Measurements from ENCODE around the gene ADGRL3.

Gene ADGRL3

GRCh38 chr4:61662362-61662761 lies 462.2 kb downstream of the ADGRL3 start:
- Histone ChIP-seq H3K36me3 (ENCODE audit: insufficient read depth, low read length) (no peaks in the 10 kb centered on the region), H3K4me1 (ENCODE audit: control insufficient read depth, insufficient read depth, low read length, unreplicated experiment) (no peaks in the 10 kb centered on the region), H3K4me3 (ENCODE audit: low read depth, low read length) (no peak overlapping the region), H3K27ac (ENCODE audit: low read depth, low read length) (no peak overlapping the region), H3K79me2 (ENCODE audit: control insufficient read depth, insufficient read depth, low read length, unreplicated experiment) (no peaks in the 10 kb centered on the region), H3K27me3 (ENCODE audit: insufficient read depth, low read length) (peaks cover 10% of the 10 kb centered on the region), H2AFZ (ENCODE audit: low read length, unreplicated experiment) (no peak overlapping the region)

- Histone ChIP-seq H3K36me3 (ENCODE audit: insufficient read depth, low read length) (no peaks in the 10 kb centered on the region), H2AFZ (ENCODE audit: low read length, unreplicated experiment) (no peak overlapping the region), H3K79me2 (ENCODE audit: control insufficient read depth, insufficient read depth, low read length, unreplicated experiment) (no peaks in the 10 kb centered on the region), H3K4me1 (ENCODE audit: control insufficient read depth, insufficient read depth, low read length, unreplicated experiment) (no peaks in the 10 kb centered on the region), H3K27me3 (ENCODE audit: insufficient read depth, low read length) (peaks cover 13% of the 10 kb centered on the region), H3K4me3 (ENCODE audit: low read depth, low read length) (no peak overlapping the region), H3K27ac (ENCODE audit: low read depth, low read length) (no peak overlapping the region)
These were observed 463.2 kb downstream of the ADGRL3 start for GRCh38 chr4:61663310-61663709.

- Histone ChIP-seq H3K4me1 (ENCODE audit: control insufficient read depth, insufficient read depth, low read length, unreplicated experiment) (no peaks in the 10 kb centered on the region), H3K36me3 (ENCODE audit: insufficient read depth, low read length) (no peaks in the 10 kb centered on the region), H2AFZ (ENCODE audit: low read length, unreplicated experiment) (no peak overlapping the region), H3K27ac (ENCODE audit: low read depth, low read length) (no peak overlapping the region), H3K27me3 (ENCODE audit: insufficient read depth, low read length) (peaks cover 9% of the 10 kb centered on the region), H3K4me3 (ENCODE audit: low read depth, low read length) (no peak overlapping the region), H3K79me2 (ENCODE audit: control insufficient read depth, insufficient read depth, low read length, unreplicated experiment) (no peaks in the 10 kb centered on the region)
These were observed 465.5 kb downstream of the ADGRL3 start for GRCh38 chr4:61665649-61666048.

- Histone ChIP-seq H3K27me3 (ENCODE audit: insufficient read depth, low read length) (peaks cover 9% of the 10 kb centered on the region), H2AFZ (ENCODE audit: low read length, unreplicated experiment) (no peak overlapping the region), H3K4me1 (ENCODE audit: control insufficient read depth, insufficient read depth, low read length, unreplicated experiment) (no peaks in the 10 kb centered on the region), H3K79me2 (ENCODE audit: control insufficient read depth, insufficient read depth, low read length, unreplicated experiment) (no peaks in the 10 kb centered on the region), H3K27ac (ENCODE audit: low read depth, low read length) (no peak overlapping the region), H3K36me3 (ENCODE audit: insufficient read depth, low read length) (no peaks in the 10 kb centered on the region), H3K4me3 (ENCODE audit: low read depth, low read length) (no peak overlapping the region)
These were observed 466.1 kb downstream of the ADGRL3 start for GRCh38 chr4:61666244-61666643.

- Histone ChIP-seq H3K4me1 (ENCODE audit: control insufficient read depth, insufficient read depth, low read length, unreplicated experiment) (no peaks in the 10 kb centered on the region), H3K79me2 (ENCODE audit: control insufficient read depth, insufficient read depth, low read length, unreplicated experiment) (no peaks in the 10 kb centered on the region), H3K27me3 (ENCODE audit: insufficient read depth, low read length) (peaks cover 9% of the 10 kb centered on the region; the same call in 1 of the 2 replicates), H3K36me3 (ENCODE audit: insufficient read depth, low read length) (no peaks in the 10 kb centered on the region), H3K4me3 (ENCODE audit: low read depth, low read length) (no peak overlapping the region), H2AFZ (ENCODE audit: low read length, unreplicated experiment) (no peak overlapping the region), H3K27ac (ENCODE audit: low read depth, low read length) (no peak overlapping the region)
These were observed 471.5 kb downstream of the ADGRL3 start for GRCh38 chr4:61671599-61671998.

- Histone ChIP-seq H3K79me2 (ENCODE audit: control insufficient read depth, insufficient read depth, low read length, unreplicated experiment) (no peaks in the 10 kb centered on the region), H3K4me1 (ENCODE audit: control insufficient read depth, insufficient read depth, low read length, unreplicated experiment) (no peaks in the 10 kb centered on the region), H3K36me3 (ENCODE audit: insufficient read depth, low read length) (no peaks in the 10 kb centered on the region), H3K27me3 (ENCODE audit: insufficient read depth, low read length) (peaks cover 3% of the 10 kb centered on the region; the same call in 1 of the 2 replicates), H3K4me3 (ENCODE audit: low read depth, low read length) (no peak overlapping the region), H3K27ac (ENCODE audit: low read depth, low read length) (no peak overlapping the region), H2AFZ (ENCODE audit: low read length, unreplicated experiment) (no peak overlapping the region)
These were observed 475.3 kb downstream of the ADGRL3 start for GRCh38 chr4:61675464-61675863.

GRCh38 chr4:61678297-61678696 lies 478.2 kb downstream of the ADGRL3 start:
- H3K27me3 ChIP-seq (ENCODE audit: insufficient read depth, low read length): peaks cover 6% of the 10 kb centered on the region; the same call in 1 of the 2 replicates
- H3K27ac ChIP-seq (ENCODE audit: low read depth, low read length): no peak overlapping the region
- no peaks in the 10 kb centered on the region for H3K4me1 ChIP-seq (ENCODE audit: control insufficient read depth, insufficient read depth, low read length, unreplicated experiment)
- H3K79me2 ChIP-seq (ENCODE audit: control insufficient read depth, insufficient read depth, low read length, unreplicated experiment): no peaks in the 10 kb centered on the region
- H3K4me3 ChIP-seq (ENCODE audit: low read depth, low read length): no peak overlapping the region
- H2AFZ ChIP-seq (ENCODE audit: low read length, unreplicated experiment): no peak overlapping the region
- no peaks in the 10 kb centered on the region for H3K36me3 ChIP-seq (ENCODE audit: insufficient read depth, low read length)

- H3K79me2 ChIP-seq (ENCODE audit: control insufficient read depth, insufficient read depth, low read length, unreplicated experiment): no peaks in the 10 kb centered on the region
- H3K27me3 ChIP-seq (ENCODE audit: insufficient read depth, low read length): peaks cover 5% of the 10 kb centered on the region
- H2AFZ ChIP-seq (ENCODE audit: low read length, unreplicated experiment): no peak overlapping the region
- no peak overlapping the region for H3K4me3 ChIP-seq (ENCODE audit: low read depth, low read length)
- no peaks in the 10 kb centered on the region for H3K36me3 ChIP-seq (ENCODE audit: insufficient read depth, low read length)
- no peak overlapping the region for H3K27ac ChIP-seq (ENCODE audit: low read depth, low read length)
- H3K4me1 ChIP-seq (ENCODE audit: control insufficient read depth, insufficient read depth, low read length, unreplicated experiment): no peaks in the 10 kb centered on the region
These were observed 493.4 kb downstream of the ADGRL3 start for GRCh38 chr4:61693520-61693919.

GRCh38 chr4:61714387-61714911 lies 514.3 kb downstream of the ADGRL3 start:
- H3K4me3 ChIP-seq (ENCODE audit: low read depth, low read length): no peak overlapping the region
- no peaks in the 10 kb centered on the region for H3K79me2 ChIP-seq (ENCODE audit: control insufficient read depth, insufficient read depth, low read length, unreplicated experiment)
- peaks cover 12% of the 10 kb centered on the region; the same call in 1 of the 2 replicates for H3K27me3 ChIP-seq (ENCODE audit: insufficient read depth, low read length)
- H2AFZ ChIP-seq (ENCODE audit: low read length, unreplicated experiment): no peak overlapping the region
- H3K36me3 ChIP-seq (ENCODE audit: insufficient read depth, low read length): no peaks in the 10 kb centered on the region
- H3K4me1 ChIP-seq (ENCODE audit: control insufficient read depth, insufficient read depth, low read length, unreplicated experiment): no peaks in the 10 kb centered on the region
- H3K27ac ChIP-seq (ENCODE audit: low read depth, low read length): no peak overlapping the region

- Histone ChIP-seq H3K4me1 (ENCODE audit: control insufficient read depth, insufficient read depth, low read length, unreplicated experiment) (no peaks in the 10 kb centered on the region), H3K27ac (ENCODE audit: low read depth, low read length) (no peak overlapping the region), H3K79me2 (ENCODE audit: control insufficient read depth, insufficient read depth, low read length, unreplicated experiment) (no peaks in the 10 kb centered on the region), H2AFZ (ENCODE audit: low read length, unreplicated experiment) (no peak overlapping the region), H3K36me3 (ENCODE audit: insufficient read depth, low read length) (no peaks in the 10 kb centered on the region), H3K27me3 (ENCODE audit: insufficient read depth, low read length) (peaks cover 13% of the 10 kb centered on the region; the same call in 1 of the 2 replicates), H3K4me3 (ENCODE audit: low read depth, low read length) (no peak overlapping the region)
These were observed 516.3 kb downstream of the ADGRL3 start for GRCh38 chr4:61716426-61716825.

- Histone ChIP-seq H3K27ac (ENCODE audit: low read depth, low read length) (no peak overlapping the region), H3K36me3 (ENCODE audit: insufficient read depth, low read length) (no peaks in the 10 kb centered on the region), H2AFZ (ENCODE audit: low read length, unreplicated experiment) (no peak overlapping the region), H3K27me3 (ENCODE audit: insufficient read depth, low read length) (peaks cover 7% of the 10 kb centered on the region; the same call in 1 of the 2 replicates), H3K4me3 (ENCODE audit: low read depth, low read length) (no peak overlapping the region), H3K4me1 (ENCODE audit: control insufficient read depth, insufficient read depth, low read length, unreplicated experiment) (no peaks in the 10 kb centered on the region), H3K79me2 (ENCODE audit: control insufficient read depth, insufficient read depth, low read length, unreplicated experiment) (no peaks in the 10 kb centered on the region)
These were observed 523.4 kb downstream of the ADGRL3 start for GRCh38 chr4:61723492-61723891.

Measured in ACC112 (cell line).